ENCODE measurements around the gene TNFSF9.

DNA sequence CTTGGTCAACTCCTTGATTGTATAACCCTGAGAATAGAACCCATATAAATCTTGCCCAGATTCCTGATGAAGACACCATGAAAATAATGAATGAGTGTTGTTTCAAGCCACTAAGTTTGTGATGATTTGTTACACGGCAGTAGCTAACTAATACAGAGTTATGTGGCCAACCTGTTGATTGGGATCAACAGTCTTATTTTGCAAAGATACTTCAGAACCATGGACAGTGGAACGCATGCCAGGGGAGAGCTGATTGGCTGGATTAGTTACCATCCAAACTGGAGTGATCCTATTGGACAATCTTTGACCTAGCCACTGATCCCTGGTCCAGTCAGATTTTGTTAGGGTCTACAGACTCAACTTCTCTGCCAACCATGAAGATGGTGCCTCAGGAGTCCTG lies 33.6 kb downstream of the TNFSF9 start:
- TF ChIP-seq GATA2 (IDR thresholded peaks at IDR 0.05; ENCODE audit: low read depth, low read length) (no peak), GATA3 (IDR thresholded peaks at IDR 0.05; ENCODE audit: low read depth, low read length) (no peak)
